ENCODE results near the gene CLEC9A.

CLEC9A gene

DNA sequence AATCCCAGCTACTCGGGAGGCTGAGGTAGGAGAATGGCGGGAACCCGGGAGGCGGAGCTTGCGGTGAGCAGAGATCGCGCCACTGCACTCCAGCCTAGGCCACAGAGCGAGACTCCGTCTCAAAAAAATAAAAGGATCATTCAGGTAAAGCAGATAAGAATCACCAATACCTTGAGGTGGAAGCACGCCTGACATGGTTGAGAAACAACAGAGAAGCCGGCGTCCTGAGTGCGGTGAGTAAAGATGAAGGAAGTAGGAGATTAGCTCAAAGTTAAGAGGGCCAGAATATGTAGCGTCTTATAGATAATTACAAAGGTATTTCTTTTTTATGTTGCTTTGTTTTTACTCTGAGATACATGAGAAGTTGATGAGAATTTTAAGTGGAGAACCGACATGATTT is 84.8 kb downstream of the CLEC9A start:
- no peak for TF ChIP-seq SIN3A (IDR thresholded peaks at IDR 0.05; ENCODE audit: borderline replicate concordance, insufficient read depth, low read length)
- TF ChIP-seq POLR2AphosphoS5 (IDR thresholded peaks at IDR 0.05; ENCODE audit: low read depth, low read length): no peak
- no peak for TF ChIP-seq FOXP2 (optimal IDR thresholded peaks at IDR 0.05; ENCODE audit: borderline replicate concordance, extremely low read depth, extremely low read length, insufficient read depth)
- TF ChIP-seq TAF1 (IDR thresholded peaks at IDR 0.05; ENCODE audit: borderline replicate concordance, insufficient read depth, low read length): no peak
- TF ChIP-seq, protein P1, sequence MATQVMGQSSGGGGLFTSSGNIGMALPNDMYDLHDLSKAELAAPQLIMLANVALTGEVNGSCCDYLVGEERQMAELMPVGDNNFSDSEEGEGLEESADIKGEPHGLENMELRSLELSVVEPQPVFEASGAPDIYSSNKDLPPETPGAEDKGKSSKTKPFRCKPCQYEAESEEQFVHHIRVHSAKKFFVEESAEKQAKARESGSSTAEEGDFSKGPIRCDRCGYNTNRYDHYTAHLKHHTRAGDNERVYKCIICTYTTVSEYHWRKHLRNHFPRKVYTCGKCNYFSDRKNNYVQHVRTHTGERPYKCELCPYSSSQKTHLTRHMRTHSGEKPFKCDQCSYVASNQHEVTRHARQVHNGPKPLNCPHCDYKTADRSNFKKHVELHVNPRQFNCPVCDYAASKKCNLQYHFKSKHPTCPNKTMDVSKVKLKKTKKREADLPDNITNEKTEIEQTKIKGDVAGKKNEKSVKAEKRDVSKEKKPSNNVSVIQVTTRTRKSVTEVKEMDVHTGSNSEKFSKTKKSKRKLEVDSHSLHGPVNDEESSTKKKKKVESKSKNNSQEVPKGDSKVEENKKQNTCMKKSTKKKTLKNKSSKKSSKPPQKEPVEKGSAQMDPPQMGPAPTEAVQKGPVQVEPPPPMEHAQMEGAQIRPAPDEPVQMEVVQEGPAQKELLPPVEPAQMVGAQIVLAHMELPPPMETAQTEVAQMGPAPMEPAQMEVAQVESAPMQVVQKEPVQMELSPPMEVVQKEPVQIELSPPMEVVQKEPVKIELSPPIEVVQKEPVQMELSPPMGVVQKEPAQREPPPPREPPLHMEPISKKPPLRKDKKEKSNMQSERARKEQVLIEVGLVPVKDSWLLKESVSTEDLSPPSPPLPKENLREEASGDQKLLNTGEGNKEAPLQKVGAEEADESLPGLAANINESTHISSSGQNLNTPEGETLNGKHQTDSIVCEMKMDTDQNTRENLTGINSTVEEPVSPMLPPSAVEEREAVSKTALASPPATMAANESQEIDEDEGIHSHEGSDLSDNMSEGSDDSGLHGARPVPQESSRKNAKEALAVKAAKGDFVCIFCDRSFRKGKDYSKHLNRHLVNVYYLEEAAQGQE (IDR thresholded peaks at IDR 0.05; ENCODE audit: insufficient read depth in 1 of 2, low read depth in 2 of 2, low read length in 2 of 2): no peak

Measured in PFSK-1 (cell line).